NCI-H1436 treated with DMSO at 0.1 percent for 48 hours (cell line): ENCODE results near the gene GPATCH11.

Source experiments
- DNase-seq: peaks from one replicate; lab custom pipeline; 2025; lab: John Stamatoyannopoulos, UW

GPATCH11 gene

DNA sequence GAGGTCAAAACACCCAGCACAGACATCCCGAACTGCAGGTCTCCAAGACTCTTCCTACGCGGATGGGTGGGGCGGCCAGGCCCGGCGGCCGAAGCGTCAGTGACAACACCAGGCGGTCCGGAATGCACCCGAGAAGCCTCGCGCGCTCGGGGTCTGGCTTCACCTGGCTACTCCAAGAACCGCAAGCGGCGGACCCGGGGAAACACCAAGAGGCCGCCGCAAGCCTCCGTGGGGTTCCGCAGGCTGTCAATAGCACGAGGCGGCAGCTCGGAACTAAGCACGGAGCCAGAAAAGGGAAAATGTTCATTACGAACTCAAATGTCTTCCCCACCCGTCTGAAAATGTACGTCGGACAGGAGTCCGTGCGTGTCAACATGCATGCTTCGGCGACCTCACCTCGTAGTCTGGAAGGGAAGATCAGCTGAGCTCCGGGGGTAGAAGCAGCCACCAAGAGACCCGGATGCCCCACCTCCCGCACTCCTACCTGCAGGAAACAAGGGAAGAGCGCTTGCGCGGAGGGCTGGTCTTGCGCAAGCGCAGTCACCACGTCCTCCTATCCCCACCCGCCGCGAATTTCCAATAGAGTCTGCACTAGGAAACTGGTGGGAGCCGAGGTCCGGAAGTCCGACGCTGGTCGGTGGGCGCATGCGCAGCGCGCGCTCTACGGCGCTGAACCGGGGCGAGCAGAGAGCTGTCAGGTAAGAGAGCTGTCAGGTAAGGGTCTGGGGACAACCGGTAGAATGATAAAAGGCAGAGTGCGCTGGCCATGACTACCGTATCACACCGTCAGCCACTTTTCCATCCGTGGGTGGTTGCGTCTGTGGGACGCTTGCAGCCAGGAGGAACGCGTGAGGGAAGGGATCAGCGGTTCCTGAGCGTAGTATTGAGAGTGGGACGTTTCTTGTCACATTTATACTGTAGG lies at the start of gene GPATCH11, which contains the start of gene HEATR5B:
GPATCH11 (plus strand) TSS at position 646 of the 922 bp plus-strand sequence. CDS start 3,864 bp downstream, outside the sequence.
HEATR5B (minus strand) TSS at position 500 of the 922 bp plus-strand sequence. CDS start 958 bp downstream, outside the sequence.
- peak; percentile 93 for DNase-seq

DNA sequence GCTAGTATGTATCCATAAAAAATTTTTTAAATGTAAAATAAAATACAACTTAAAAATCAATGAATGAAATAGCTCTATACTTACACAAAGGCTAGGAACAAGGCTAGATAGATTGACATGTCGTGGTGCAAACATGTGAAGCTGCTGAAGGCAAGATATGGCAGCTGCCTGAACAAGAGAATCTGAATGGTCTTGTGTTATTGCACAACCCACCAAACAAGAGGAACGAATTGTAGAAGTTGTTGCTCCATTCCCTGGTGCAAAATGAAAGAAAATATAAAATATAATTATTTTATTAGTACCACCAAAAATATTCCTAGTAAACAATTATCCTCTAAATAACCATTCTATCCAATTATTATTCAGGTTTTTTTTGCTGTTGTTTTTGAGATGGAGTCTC lies 46.5 kb upstream of the GPATCH11 start:
- DNase-seq = no peak

DNA sequence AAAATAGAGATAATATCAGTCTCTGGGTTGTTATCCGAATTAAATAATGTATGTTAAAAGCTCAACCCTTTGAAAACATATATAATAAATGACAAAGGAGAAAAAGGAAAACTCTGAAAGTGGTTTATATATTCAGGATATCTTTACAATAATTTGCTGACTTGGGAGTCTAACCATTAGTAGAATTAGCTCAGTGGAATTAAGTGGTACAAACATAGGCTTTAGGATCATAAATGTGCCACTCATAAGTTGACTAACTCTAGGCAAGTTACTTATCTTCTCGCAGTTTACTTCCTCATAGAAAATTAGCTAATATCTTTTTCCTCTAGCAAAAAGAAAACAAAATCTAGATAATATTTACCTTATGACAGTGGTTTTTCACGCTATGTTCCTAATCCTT lies 44.7 kb upstream of the GPATCH11 start:
- no peak for DNase-seq

DNA sequence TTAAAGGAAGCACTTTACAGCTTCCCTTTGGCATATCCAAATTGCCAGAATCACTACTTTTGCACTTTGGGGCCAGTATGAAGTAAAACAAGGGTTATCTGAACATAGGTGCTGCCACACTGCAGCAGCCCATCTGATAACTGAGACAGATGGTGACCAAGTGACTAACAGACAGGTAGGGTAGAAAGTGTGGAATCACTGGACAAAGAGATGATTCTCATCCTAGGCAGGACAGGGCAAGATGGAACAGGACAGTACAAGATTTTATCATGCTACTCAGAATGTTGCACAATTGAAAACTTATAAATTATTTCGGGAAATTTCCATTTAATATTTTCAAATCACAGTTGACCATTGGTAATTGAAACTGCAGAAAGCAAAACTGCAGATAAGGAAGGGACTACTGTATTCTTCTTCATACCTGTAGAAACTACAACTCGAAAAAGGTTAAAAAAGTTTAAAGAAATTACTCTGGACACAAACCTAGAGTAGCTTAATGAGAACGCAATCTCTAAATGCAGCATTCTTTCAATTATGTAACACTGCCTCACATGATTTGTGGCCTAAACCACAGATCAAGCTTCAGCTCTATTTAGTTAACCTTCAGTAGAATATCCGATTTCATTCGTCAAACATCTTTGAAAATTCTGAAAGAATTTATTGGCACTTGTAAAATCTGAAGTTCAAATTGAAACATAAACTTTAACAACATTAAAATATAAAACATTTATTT lies 31.6 kb upstream of the GPATCH11 start:
- DNase-seq = no peak

DNA sequence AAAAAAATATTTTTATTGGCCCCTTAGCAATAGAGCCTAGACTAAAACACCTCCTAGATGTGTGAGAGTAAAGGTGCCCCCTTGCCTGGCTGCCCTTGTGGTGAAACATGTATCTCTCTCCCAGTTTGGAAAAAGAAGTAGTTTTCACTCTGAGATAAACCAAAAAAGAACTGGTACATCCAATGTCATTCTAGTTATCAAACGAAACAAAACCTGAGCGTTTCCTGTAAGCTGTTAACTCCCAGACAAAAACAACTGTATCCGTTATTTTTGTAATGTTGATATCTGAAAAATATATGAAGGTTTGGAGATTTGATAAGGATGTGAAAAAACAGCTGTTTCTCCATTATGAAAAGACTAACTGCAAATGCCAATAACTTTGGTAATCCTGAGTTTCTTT lies 24.5 kb upstream of the GPATCH11 start:
- no peak for DNase-seq

DNA sequence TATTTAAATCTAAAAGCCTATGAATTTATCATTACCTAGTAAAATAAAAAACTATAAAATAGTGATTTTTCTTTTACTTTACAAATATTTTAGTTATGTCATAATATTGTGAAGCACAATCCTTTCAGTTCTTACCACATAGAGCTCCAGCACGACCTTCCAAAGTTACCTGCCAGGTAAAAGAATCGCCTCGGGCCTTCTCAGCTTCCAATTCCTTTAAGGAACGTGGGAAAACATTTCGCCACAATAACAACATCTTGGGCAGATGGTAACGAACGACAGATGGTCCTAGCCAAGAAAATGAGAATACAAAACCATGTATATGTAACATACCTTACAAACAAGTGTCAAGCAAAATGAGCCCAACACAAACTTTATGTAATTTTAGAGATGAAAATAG lies 23.9 kb upstream of the GPATCH11 start:
- DNase-seq = no peak

DNA sequence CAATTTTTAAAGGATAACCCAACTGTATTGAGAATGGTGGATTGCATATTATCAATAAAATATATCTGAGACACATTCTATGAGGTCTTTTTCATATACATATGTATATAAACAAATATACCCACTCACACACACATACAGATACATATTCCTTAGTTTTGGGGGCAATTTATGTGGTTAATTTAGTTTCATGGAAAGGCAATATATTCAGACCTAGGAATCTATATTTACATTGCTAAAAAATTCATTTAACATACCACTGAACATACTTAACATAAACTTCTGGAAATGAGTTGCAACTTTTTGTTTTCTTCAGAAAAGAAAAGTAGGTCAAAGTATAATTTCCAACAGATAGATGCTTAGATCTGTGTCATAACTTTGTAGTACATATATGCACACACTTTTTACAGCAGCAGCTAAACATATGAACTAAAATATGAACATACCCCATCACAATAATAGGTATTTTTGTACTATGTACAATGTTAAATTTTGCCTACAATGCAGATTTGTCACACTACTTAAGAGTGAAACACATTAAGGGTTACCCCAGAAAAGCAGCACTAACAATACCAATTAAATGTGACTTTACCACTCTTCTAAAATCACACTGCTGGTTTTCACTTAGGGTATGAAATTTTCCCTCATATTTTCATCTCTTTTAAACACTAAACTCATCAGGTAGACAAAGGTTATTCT lies 23.2 kb upstream of the GPATCH11 start:
- DNase-seq = no peak

DNA sequence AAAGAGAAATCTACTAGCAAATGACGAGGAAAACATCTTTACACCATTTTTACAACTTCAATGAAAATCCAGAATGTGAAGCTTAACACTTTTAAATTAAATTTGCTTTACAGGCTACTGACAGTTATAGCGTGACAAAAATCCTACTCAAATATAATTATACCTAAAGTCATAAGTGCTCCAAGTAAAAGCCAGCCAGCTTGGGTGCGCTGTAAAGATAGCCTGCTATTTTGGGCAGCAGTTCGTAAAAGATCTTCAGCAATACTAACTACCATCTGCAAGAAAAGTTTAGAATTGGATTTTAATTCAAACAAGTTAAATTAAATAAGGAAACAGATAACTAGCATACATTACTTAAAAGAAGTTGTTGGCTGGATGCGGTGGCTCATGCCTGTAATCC lies 22.5 kb upstream of the GPATCH11 start:
- DNase-seq = no peak

DNA sequence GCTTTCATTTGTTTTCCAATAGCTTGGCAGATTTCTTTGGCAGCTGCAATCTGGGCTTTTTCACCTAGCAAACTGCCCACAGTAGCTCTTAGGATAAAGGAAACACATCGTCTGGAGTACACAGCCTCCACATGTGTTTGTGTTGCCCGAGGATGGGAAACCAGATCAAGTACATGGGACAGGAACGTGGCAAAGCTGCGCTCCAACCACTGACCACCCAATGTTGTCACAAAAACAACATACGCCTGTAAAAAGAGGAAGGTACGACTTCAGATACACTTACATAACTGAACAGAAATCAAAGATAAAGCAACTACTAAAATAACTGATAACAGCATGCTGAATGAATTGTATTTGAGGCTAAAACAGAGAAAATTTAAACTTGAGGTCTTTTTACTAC lies 15.6 kb upstream of the GPATCH11 start:
- DNase-seq = no peak

DNA sequence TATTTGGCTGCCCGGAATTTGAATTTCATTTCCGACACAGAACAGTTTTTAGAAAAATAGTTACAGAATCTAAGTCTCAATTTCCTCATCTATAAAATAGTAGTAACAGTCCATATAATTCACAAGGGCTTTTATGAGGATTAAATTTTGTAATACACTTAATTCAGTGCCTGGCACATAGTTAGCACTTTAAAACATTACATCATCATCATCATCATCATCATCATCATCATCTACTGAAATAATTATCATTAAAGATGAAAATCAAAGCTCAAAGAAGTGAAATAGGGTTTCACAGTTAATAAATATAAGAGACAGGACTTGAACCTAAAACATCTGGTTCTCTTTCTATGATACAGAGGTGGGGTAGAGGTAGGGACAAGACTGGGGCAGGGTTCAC lies 13.4 kb upstream of the GPATCH11 start:
- DNase-seq = no peak

DNA sequence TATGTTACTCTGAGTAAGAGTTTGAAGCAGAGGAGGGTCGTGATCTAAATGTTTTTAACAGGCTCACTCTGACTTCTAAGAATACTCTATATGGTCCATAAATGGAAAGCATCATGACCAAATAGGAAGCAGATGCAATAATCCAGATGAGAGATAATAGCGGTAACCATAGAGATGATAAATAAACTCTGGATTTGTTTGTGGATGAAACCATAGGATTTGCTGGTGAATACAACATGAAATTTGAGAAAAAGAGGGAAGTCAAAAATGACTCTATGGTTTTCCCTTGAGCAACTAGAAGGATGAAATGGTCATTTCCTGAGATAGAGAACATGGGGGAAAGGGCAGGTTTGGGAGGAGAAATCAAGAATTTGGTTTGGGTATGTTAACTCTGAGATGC lies 4.1 kb upstream of the GPATCH11 start:
- DNase-seq = no peak

DNA sequence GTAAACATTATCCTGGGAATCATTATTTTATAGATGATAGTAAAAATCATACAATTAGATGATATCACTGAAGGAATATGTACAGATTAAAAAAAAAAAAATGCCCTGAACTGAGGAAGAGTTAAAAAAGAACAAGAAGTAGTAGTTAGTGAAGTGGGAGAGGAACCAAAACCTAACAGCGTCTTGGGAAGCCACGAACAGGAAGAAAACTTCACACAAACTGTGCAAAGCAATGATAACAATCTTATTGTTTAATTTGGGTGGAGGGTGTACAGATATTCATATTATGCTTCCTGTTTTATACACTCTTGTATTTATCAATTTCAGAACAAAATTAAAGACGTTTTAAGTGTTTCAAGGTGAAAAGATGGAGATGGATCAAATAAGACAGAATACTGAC lies 3.6 kb upstream of the GPATCH11 start:
- DNase-seq = no peak

DNA sequence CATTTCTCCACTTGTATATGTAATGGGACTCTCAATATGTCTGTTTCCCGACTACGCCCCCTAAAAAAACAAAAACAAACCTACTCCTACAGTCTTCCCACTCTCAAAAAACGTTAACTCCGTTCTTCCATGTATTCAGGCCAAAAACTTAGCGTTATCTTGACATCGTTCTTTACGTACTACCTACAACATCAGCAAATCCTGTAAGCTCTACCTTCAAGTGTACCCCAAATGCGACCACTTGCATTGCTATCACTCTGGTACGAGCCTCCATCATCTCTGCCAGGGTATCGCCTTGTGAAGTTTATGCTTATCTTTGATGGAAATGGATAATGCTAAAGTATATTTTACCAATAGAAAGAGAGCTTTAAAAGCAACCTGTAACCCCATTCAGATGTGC lies 479 bp downstream of the GPATCH11 start:
- no peak for DNase-seq

DNA sequence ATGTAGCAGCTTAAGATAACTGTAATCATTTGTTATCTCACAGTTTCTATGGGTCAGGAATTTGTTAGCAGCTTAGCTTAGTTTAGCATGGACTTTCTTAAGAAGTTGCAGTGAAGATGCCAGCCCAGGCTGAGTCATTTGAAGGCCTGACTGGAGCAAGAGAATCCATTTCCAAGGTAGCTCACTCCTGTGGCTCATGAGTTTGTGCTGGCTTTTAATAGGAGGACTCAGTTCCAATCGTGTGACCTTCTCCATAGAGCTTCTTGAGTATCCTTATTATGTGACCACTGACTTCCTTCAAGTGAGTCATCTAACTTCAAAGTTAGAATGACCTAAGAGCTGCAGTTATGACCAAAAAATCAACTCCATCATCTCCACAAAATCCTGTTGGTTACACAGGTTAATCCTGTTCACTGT lies 1.4 kb downstream of the GPATCH11 start:
- DNase-seq = no peak

DNA sequence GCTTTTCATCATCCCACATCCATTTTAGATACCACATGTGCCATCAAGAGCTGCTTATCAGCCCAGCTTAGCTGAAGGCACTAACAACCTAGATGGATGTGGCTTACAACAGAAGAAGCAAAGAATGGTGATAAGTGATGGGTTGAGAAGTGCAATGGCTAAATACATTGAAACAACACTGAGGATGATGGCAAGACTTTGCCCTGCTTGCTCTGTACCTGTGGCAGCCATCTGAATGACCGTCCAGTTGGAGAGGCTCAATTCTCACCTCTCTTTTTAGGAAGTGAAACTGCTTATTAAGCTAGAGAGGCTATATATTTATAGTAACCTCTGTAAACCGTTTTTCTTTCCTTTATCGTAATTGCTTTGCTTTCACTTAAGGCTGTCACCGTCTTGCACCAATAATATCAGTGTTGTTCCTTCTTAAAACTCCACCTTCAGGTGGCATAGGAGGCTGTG lies 5.7 kb downstream of the GPATCH11 start:
- DNase-seq = no peak

DNA sequence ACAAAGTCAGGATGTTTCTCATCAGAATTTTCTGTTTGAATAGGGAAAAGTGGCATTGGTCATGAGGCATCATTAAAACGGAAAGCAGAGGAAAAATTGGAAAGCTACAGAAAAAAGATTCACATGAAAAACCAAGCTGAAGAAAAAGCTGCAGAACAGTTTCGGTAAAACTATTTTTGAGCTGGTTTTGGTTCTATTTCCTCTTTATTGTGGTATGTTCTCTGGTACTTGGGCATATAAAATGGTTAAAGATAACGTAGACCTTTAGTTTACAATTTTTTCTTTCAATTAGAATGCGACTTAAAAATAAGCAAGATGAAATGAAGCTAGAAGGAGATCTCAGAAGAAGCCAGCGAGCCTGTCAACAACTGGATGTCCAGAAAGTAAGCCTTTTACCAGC lies 7.6 kb downstream of the GPATCH11 start:
- DNase-seq = no peak

DNA sequence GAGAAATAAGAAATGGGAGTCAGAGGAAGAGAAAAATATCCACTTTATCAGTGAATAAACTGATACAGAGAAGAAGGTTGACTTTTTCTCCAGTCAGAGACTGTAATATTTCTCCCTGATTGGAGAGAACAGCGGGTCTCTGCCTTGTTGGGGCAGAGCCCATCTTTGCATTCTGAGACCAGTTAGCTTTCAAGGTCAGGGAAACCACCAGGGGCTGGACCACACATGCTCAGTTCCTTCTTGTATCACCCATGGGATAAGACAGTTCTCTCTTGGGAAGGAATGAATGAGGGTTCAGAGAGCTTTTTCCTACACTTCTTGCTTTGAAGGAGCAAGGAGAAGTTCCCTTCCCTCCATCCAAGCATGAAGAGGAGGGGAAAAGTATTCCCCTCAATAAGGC lies 12.2 kb downstream of the GPATCH11 start:
- DNase-seq = no peak

DNA sequence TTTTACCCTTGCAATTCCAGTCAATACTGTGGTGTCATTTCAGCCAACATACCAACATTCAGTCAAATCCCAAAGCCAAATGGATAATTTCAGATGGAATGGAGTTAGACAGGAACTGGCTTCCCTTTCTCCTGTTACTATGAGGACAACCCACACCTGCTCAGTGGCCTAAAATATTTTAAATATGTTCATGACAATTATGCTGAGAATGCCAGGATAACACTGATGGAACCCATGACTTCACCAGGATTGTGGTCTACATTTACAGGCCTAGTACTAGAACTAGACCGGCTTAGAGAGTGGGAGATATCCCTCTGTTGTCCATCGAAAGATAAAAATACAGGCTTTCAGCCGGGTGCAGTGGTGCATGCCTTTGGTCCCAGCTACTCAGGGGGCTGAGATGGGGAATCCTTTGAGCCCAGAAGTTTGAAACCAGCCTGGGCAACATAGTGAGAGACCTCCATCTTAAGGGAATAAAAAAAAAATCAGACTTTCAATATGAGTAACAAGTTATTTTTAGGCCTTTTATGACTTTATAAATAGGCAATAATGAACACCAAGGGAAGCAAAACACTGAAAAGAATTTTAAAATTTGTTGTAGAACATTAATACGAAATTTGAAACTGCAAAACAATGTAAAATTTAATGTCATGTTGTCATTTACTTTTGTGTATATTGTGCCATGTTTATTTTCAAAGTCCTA lies 14.2 kb downstream of the GPATCH11 start:
- DNase-seq = no peak

DNA sequence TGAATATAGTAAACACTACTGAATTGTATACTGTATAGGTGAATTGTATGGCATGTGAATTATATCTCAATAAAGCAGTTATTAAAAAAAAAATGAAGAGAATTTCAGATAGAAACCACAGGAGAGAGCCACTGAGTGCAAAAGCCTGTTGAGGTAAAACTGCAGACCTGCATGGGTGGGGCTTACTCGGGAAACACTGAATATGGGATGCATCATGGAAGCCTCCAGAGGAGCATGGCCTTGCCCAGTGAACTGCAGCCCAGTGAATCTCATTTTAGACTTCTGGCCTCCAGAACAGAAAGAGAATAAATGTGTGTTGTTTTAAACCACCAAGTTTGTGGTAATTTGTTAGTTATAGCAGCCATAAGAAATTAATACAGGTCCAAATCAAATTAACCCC lies 15.7 kb downstream of the GPATCH11 start:
- no peak for DNase-seq

DNA sequence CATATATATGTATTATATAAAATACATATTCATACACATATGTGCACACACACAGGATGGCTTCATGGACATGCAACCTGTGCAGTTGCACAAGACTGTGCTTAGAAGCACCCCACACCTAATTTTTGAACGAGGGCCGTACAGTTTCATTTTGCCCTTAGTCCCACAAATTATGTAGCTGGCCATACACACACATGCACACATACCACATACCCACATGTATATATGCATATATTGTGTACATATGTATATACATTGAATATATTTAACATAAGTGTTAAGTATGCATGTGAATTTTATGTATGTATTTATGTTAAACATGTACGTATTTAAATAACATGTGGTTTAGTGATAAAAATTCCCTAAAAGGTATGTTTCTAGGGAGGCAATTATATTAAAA lies 18.3 kb downstream of the GPATCH11 start:
- no peak for DNase-seq

DNA sequence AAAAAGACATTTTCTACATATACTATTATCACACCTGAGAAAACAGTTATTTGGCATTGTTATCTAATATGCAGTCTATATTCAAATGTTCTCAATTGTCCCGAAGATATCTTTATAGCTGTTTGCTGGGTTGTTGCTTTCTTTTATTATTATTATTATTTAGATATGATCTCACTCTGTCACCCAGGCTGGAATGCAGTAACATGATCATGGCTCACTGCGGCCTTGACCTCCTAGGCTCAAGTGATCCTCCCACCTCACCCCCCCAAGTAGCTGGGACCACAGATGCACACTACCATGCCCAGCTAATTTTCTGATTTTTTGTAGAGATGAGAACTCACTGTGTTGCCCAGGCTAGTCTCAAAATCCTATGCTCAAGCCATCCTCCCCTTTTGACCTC lies 19.9 kb downstream of the GPATCH11 start:
- no peak for DNase-seq

DNA sequence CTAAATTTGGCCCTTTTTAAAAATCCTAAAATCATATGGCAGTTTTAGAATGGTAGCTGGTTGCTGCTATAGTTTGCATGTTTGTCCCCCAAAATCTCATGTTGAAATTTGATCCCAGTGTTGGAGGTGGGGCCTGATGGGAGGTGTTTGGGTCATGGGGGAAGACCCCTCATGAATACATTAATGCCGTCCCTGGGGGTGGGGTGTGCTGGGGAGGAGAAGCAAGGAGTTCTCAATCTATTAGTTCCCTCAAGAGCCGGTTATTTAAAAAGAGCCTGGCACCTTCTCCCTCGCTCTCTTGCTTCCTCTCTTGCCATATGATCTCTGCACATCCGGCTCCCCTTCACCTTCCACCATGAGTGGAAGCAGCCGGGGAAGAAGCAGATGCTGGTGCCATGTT lies 20.8 kb downstream of the GPATCH11 start:
- DNase-seq = no peak
